ENCODE results near the gene SELENOV.

Gene SELENOV

DNA sequence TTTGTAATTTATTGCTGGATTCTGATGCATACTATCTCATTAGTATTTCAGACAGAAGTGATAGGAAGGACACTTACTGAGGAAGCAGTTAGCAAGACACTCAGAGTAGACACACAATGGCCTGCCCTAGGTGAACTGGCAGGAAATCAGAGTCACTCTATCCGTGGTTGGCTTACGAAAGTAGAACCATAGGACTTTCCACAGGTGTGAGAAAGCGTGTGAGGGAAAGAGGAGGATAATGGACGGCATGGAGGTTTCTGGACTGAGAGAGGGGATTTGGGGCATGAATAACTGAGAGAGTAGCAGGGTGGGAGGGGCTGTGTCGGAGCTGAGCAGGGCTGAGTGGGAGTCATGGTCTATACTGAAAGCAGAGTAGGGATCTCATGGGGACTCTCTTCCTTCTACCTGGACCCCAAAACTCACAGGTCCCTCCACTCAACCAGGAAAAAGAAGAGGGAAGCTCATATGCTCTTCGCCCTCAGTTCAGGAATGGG, 43.7 kb downstream of the SELENOV start:
- DNase-seq (ENCODE audit: low spot score) = no peak

DNA sequence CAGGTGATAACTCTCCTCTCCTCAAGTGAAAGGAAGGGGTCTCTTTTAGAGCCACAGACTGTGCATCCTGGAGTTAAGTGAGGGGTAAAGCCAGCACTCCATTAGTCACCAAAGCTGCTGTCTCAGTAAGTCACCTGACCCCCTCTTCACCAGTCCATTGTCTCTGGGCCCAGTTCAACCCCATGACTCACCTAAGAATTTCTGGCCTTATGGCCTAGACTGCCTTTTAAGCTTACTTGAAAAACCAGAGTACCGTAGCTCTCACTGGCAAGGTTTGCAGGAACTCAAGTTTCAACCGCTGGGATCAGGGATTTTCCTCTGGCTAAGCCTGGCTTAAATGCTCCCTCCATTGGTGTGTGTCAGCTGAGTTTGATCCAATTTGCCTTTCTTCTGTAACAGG, 48.5 kb downstream of the SELENOV start:
- no peak for DNase-seq (ENCODE audit: low spot score)

DNA sequence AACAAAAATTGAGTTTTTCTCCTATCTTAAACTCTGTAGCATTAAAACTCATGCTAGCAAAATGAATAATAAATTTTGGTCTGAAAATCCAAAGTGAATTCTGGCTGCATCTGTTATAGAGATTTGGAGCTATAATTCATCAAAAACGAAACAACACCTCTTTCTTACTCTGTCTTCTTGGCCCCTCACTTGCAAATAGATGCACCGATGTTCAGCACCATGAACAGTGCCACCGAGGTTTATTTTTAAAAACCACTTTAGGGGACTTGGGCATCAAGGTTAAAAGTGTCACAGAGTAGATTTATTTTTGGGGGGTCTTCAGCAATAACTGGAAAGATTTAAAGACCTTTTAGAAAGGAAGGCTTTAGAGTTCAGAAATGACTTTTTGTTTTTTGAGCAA, 51.1 kb downstream of the SELENOV start:
- DNase-seq (ENCODE audit: low spot score) = no peak

DNA sequence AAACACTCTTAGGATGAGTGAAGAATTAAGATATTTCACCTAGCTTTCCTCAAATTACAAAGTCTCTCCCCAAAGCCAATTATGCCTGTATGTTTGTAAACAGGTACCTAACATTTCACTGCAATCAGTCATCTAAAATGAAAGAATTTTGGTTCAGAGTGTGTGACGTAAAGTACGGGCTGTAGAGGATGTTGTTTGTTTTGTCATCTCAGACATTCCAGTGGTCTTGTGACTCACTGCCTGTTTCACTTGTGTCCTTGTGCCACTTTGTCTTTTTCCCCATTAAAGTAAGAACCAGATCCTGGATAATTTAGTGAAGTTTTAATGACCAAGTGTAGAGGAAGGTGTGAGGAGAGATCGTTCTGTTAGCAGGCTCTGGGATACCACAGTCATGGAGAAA, 53.7 kb downstream of the SELENOV start:
- DNase-seq (ENCODE audit: low spot score) = no peak

Data from ecto neural progenitor cell (in vitro differentiated cells).